ENCODE results near the gene FAM72C. TPM values are rescaled to one million over a fixed set of nuclear protein-coding genes. Genes with fewer than 3 reads are reported as not detected.
"Not testable (repeated sequence)": the region's sequence is repeated elsewhere in the genome, so short reads cannot be mapped to it uniquely, and the experiment has no call there.

Gene FAM72C
- under 1 TPM in 2 of 3 donors, not detected in 1; 0.26 to 0.36 TPM for polyA plus RNA-seq

- not testable (repeated sequence) for H3K4me3 Mint-ChIP-seq; H3K4me1 Mint-ChIP-seq; DNase-seq; H3K9me3 Mint-ChIP-seq; H3K36me3 Mint-ChIP-seq; H3K27ac Mint-ChIP-seq; H3K27me3 Mint-ChIP-seq (ENCODE audit: low read depth in 3 of 3)
Observed at GRCh38 chr1:143971924-143972700, at the start of gene FAM72C. Gene FAM72C, minus strand, starts transcription at chr1:143971986. Its CDS starts 845 bp downstream, at chr1:143971141.

DNA sequence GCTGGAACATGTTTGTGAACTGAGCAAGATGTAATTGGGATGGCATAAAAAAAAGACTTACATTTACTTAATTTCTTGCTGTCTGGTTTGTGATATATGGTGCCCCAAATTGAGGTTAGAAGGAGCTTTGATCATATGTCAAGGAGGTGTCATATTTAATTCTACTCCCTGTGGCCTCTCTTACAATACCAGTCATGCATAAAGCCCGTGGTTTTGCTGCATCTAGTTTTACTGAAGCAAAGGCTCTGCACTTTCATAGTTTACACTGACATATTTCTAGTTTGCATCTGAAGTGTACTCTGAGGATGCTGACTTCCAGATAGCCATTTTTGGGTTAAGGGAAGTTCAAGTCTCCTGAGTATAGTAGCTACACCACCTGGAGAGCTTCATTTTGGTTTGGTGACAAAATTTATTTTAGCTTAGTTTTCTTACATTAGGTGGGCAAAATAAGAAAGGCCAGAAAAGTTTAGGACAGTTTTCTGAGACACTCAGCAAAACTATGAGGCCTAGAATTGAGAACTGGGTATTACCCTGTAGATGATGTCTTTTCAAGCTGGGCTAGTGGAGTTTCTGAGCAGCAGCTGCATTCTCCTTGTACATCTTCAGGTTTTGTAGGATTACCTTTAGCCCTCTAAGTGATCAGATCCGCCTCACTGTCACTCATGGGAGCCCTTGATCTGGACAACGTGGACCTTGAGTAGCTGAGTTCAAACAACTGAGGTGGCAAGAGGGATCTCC, 48.4 kb upstream of the FAM72C start:
- H3K36me3 Mint-ChIP-seq; H3K27me3 Mint-ChIP-seq (ENCODE audit: low read depth in 3 of 3); DNase-seq; H3K9me3 Mint-ChIP-seq; H3K4me1 Mint-ChIP-seq; H3K4me3 Mint-ChIP-seq; H3K27ac Mint-ChIP-seq: not testable (repeated sequence)

DNA sequence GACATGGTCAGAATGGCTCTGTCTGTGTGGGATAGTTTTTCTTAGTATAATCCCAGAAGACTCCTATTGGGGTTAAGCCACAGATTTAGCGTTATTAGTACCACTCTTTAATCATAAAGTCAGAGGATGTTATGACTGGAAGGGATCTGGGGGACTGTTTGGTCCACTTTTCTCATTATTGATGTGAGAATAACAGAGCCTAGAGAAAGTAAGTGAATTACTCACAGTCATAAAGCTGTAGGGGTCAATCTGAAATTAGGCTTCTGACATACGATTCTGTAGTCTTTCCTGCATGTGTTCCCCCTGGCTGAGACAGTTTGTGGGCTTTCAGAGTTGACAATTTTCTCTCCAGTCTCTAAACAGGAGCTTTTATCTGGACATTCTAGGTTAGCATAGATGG, 47.3 kb upstream of the FAM72C start:
- DNase-seq; H3K27me3 Mint-ChIP-seq (ENCODE audit: low read depth in 3 of 3); H3K27ac Mint-ChIP-seq; H3K4me3 Mint-ChIP-seq; H3K4me1 Mint-ChIP-seq; H3K36me3 Mint-ChIP-seq; H3K9me3 Mint-ChIP-seq: not testable (repeated sequence)

DNA sequence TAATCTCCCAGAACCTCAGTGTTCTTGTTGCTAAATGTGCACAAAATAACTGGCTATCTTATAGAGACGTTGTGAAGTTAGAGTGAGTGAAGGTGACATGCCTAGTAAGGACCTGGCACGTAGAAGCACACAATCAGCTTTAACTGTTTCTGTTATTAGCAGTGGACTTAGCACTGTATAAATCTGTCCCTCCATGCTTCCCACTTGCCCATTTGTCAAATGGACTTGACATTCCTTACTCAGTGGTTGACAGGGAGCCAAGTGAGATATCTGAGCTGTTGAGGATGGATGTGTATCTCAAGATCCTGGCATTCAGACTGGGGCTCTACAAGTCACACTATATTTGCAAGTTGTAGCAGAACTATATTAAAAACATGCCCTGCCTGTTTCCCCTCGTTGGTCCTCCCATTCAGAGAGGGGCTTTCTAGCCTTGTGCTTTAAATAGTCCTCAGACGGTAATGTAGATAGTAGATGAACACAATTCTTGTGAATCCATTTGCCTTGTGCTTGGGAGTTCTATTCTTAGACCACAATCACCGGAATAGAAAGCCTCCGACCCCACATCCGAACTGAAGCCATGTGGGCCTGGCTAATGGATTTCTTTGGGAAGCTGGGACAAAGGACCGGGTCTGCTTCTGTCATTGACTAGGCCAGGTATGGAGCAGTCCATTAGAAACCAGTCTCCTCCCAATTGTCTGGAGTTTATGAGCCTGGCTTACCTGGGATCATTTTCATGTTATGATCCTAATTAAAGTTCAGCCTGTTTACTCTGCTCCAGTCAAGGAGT, 43.6 kb upstream of the FAM72C start:
- DNase-seq; H3K36me3 Mint-ChIP-seq; H3K9me3 Mint-ChIP-seq; H3K4me1 Mint-ChIP-seq; H3K27ac Mint-ChIP-seq; H3K27me3 Mint-ChIP-seq (ENCODE audit: low read depth in 3 of 3); H3K4me3 Mint-ChIP-seq: not testable (repeated sequence)

GRCh38 chr1:144014528-144014927, 42.7 kb upstream of the FAM72C start:
- H3K9me3 Mint-ChIP-seq; H3K27ac Mint-ChIP-seq; DNase-seq; H3K4me1 Mint-ChIP-seq; H3K27me3 Mint-ChIP-seq (ENCODE audit: low read depth in 3 of 3); H3K4me3 Mint-ChIP-seq; H3K36me3 Mint-ChIP-seq: not testable (repeated sequence)

DNA sequence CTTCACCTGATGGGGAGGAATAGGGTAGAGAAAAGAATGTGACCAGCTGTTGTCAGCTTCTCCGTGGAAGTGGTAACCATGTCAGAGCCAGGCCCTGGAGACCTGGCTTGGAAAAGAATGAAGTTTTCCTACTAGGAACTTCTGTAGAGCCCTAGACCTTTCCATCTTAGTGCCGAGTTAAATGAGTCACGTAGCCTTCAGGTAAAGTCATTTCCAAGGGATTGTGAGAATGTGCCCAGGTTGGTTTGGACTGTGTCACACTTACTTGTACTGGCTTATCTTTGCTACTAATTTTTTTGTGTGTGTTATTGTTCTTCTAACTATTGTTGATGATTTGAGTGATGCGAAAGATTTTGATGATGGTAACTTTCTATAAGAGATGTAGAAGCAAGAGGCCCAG, 42.3 kb upstream of the FAM72C start:
- H3K9me3 Mint-ChIP-seq; H3K36me3 Mint-ChIP-seq; H3K27me3 Mint-ChIP-seq (ENCODE audit: low read depth in 3 of 3); H3K27ac Mint-ChIP-seq; H3K4me3 Mint-ChIP-seq; H3K4me1 Mint-ChIP-seq; DNase-seq: not testable (repeated sequence)

DNA sequence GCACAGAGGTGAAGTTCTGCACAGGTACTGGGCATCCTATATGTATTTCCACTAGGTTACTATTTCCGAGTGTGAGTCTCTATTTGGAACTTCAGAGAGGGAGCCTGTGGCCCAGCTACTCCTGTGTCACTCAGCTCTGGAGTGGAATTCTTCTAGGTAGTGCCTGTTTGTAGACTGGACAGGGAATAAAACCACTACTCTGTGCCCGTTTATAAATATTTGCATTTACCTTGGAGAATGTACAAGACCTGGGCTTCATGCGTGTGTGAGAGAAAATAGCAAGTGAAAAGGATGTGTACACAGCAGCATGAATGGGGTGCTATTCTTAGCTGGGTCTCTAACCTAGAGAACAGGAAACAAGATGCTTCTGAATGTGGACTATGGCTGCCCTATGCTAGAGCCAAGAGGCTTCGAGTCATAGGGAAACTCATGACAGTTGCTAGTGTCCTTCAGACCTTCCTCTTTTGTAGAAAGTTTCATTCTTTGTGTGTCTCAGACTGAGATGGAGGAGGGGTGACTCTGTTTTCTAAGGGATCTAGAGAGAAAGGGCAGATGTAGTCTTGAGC, 40.5 kb upstream of the FAM72C start:
- not testable (repeated sequence) for H3K36me3 Mint-ChIP-seq; DNase-seq; H3K27me3 Mint-ChIP-seq (ENCODE audit: low read depth in 3 of 3); H3K4me3 Mint-ChIP-seq; H3K9me3 Mint-ChIP-seq; H3K27ac Mint-ChIP-seq; H3K4me1 Mint-ChIP-seq

DNA sequence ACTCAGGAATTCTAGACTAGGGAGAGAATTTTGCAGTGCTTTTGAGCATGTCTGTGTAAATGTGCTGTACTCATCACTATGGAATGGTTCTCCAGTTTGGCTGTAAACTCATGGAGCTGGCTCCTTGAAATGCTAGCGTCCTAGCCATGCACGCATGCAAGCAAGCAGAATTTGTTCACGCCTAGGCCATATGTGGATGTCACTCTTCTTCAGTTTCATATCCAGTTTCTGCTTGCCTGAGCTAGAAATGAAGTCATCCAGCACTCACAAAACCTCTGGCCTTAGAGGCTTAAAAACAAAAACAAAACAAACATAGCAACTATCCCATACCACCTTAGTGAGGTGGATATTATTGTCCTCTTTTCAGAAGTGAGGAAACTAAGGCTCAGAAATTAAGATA, 37.6 kb upstream of the FAM72C start:
- not testable (repeated sequence) for H3K36me3 Mint-ChIP-seq; H3K4me1 Mint-ChIP-seq; DNase-seq; H3K9me3 Mint-ChIP-seq; H3K27ac Mint-ChIP-seq; H3K27me3 Mint-ChIP-seq (ENCODE audit: low read depth in 3 of 3); H3K4me3 Mint-ChIP-seq

- not testable (repeated sequence) for H3K4me3 Mint-ChIP-seq; H3K27ac Mint-ChIP-seq; H3K4me1 Mint-ChIP-seq; H3K27me3 Mint-ChIP-seq (ENCODE audit: low read depth in 3 of 3); H3K9me3 Mint-ChIP-seq; DNase-seq; H3K36me3 Mint-ChIP-seq
Observed at GRCh38 chr1:144004259-144004658, 32.5 kb upstream of the FAM72C start.

DNA sequence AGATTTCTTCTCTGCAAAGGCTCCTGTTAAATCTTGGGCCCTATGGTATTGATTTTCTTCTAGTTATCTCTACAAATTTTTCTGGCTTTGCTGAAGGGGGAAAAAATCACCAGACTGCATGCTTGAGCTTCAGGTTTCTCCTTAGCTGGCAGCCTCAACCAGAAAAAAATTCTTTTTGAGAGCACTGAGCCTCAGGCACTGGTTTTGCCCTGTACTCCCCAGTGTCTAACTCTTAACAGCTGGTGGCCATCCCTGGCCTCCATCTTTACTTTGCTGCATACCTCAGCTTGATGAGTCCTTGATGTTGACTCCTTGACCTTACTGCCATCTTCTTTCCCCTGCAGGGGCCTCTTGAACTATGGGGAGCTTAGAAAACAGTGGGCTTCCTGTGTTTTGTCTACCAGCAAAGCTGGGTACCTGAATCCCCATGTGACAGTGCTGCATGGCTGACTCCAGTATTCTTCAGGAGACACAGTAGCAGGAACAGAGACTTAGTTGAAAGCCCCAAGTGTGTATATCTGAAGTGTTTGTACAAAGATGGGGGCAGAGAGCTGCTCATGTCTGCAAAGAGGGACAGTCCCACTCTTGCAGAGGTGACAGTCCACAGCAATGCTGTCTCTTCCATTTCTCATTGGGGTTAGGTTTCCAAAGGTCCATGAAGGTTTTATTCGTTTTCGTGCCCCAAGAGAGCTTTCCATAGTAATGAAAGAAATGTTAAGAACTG, 31.7 kb upstream of the FAM72C start:
- H3K27ac Mint-ChIP-seq; H3K9me3 Mint-ChIP-seq; H3K36me3 Mint-ChIP-seq; DNase-seq; H3K27me3 Mint-ChIP-seq (ENCODE audit: low read depth in 3 of 3); H3K4me3 Mint-ChIP-seq; H3K4me1 Mint-ChIP-seq: not testable (repeated sequence)

GRCh38 chr1:144002141-144002881, 30.5 kb upstream of the FAM72C start:
- H3K27ac Mint-ChIP-seq = not testable (repeated sequence)

GRCh38 chr1:144001077-144001476, 29.3 kb upstream of the FAM72C start:
- not testable (repeated sequence) for H3K27ac Mint-ChIP-seq; DNase-seq; H3K4me1 Mint-ChIP-seq; H3K36me3 Mint-ChIP-seq; H3K9me3 Mint-ChIP-seq; H3K4me3 Mint-ChIP-seq; H3K27me3 Mint-ChIP-seq (ENCODE audit: low read depth in 3 of 3)

More at GRCh38 chr1:144002141-144002881, 30.5 kb upstream of the FAM72C start:
- not testable (repeated sequence) for H3K4me1 Mint-ChIP-seq; H3K27me3 Mint-ChIP-seq (ENCODE audit: low read depth in 3 of 3); DNase-seq; H3K4me3 Mint-ChIP-seq; H3K9me3 Mint-ChIP-seq; H3K36me3 Mint-ChIP-seq

- not testable (repeated sequence) for H3K36me3 Mint-ChIP-seq; H3K4me1 Mint-ChIP-seq; DNase-seq; H3K27me3 Mint-ChIP-seq (ENCODE audit: low read depth in 3 of 3); H3K9me3 Mint-ChIP-seq; H3K27ac Mint-ChIP-seq; H3K4me3 Mint-ChIP-seq
Observed at GRCh38 chr1:143996020-143996419, 24.2 kb upstream of the FAM72C start.
